Measurements from ENCODE around the gene CRABP2. TPM values are rescaled to one million over a fixed set of nuclear protein-coding genes. Genes with fewer than 3 reads are reported as not detected.

The CRABP2 gene
- total RNA-seq, 1 donor from 2014 or later, result 278 TPM

- FAIRE-seq (no peak), DNase-seq (ENCODE audit: low read depth) (no peak)
- Histone ChIP-seq H3K4me1 (ENCODE audit: insufficient read depth, low read length) (peaks cover 17% of the 10 kb centered on the region), H3K4me2 (ENCODE audit: low read length) (peak overlapping the region; percentile 75), H3K36me3 (ENCODE audit: insufficient read depth, low read length) (peaks cover 16% of the 10 kb centered on the region), H3K4me3 (ENCODE audit: insufficient read depth, low read depth, low read length) (no peak overlapping the region), H3K79me2 (ENCODE audit: insufficient read depth, low read length) (peaks cover 47% of the 10 kb centered on the region), H3K9me3 (ENCODE audit: insufficient read depth, low read depth, low read length) (no peaks in the 10 kb centered on the region), H3K27me3 (ENCODE audit: insufficient read depth, low read length) (no peaks in the 10 kb centered on the region), H4K20me1 (ENCODE audit: insufficient read depth, low read length) (no peaks in the 10 kb centered on the region), H3K27ac (ENCODE audit: low read depth, low read length) (peak overlapping the region; percentile 56), H2AFZ (ENCODE audit: low read depth, low read length) (peak overlapping the region; percentile 54), H3K9ac (ENCODE audit: low read length) (peak overlapping the region; percentile 28)
- H3K4me3 Mint-ChIP-seq (ENCODE audit: unreplicated experiment), result peak overlapping the region; percentile 97
- H3K27me3 Mint-ChIP-seq (ENCODE audit: low read depth, unreplicated experiment), result no peaks in the 10 kb centered on the region
- peaks cover 18% of the 10 kb centered on the region for H3K36me3 Mint-ChIP-seq (ENCODE audit: low read depth, unreplicated experiment)
- no peaks in the 10 kb centered on the region for H3K9me3 Mint-ChIP-seq (ENCODE audit: unreplicated experiment)
- no peak for TF ChIP-seq CTCF (IDR thresholded peaks at IDR 0.05; ENCODE audit: insufficient read depth, low read depth, low read length)
- TF ChIP-seq EZH2 (IDR thresholded peaks at IDR 0.05; ENCODE audit: insufficient read depth, low read length), result no peak
- peak overlapping the region; percentile 91 for H3K27ac Mint-ChIP-seq (ENCODE audit: unreplicated experiment)
- peaks cover 21% of the 10 kb centered on the region for H3K4me1 Mint-ChIP-seq (ENCODE audit: low read depth, unreplicated experiment)
These were observed 36.1 kb upstream of the CRABP2 start for GRCh38 chr1:156741481-156741983.

- H3K4me1 ChIP-seq (ENCODE audit: insufficient read depth, low read length), result peaks cover 11% of the 10 kb centered on the region
- H3K79me2 ChIP-seq (ENCODE audit: insufficient read depth, low read length), result peaks cover 40% of the 10 kb centered on the region
- H3K4me2 ChIP-seq (ENCODE audit: low read length), result peak within 1 kb of the TSS; percentile 96
- Mint-ChIP-seq H3K4me1 (ENCODE audit: low read depth, unreplicated experiment) (peaks cover 16% of the 10 kb centered on the region), H3K27ac (ENCODE audit: unreplicated experiment) (peak within 1 kb of the TSS; percentile 91), H3K36me3 (ENCODE audit: low read depth, unreplicated experiment) (peaks cover 18% of the 10 kb centered on the region), H3K4me3 (ENCODE audit: unreplicated experiment) (peak within 1 kb of the TSS; percentile 97), H3K27me3 (ENCODE audit: low read depth, unreplicated experiment) (no peaks in the 10 kb centered on the region), H3K9me3 (ENCODE audit: unreplicated experiment) (no peaks in the 10 kb centered on the region)
- DNase-seq (ENCODE audit: low read depth) (peak; percentile 99), FAIRE-seq (peak; percentile 97)
- H3K27me3 ChIP-seq (ENCODE audit: insufficient read depth, low read length), result no peaks in the 10 kb centered on the region
- no peaks in the 10 kb centered on the region for H4K20me1 ChIP-seq (ENCODE audit: insufficient read depth, low read length)
- TF ChIP-seq CTCF (IDR thresholded peaks at IDR 0.05; ENCODE audit: insufficient read depth, low read depth, low read length) (no peak), EZH2 (IDR thresholded peaks at IDR 0.05; ENCODE audit: insufficient read depth, low read length) (no peak)
- H3K4me3 ChIP-seq (ENCODE audit: insufficient read depth, low read depth, low read length), result peak within 1 kb of the TSS; percentile 88
- H3K9ac ChIP-seq (ENCODE audit: low read length), result peak within 1 kb of the TSS; percentile 87
- peaks cover 18% of the 10 kb centered on the region for H3K36me3 ChIP-seq (ENCODE audit: insufficient read depth, low read length)
- peak within 1 kb of the TSS; percentile 65 for H2AFZ ChIP-seq (ENCODE audit: low read depth, low read length)
- H3K9me3 ChIP-seq (ENCODE audit: insufficient read depth, low read depth, low read length), result no peaks in the 10 kb centered on the region
- peak within 1 kb of the TSS; percentile 56 for H3K27ac ChIP-seq (ENCODE audit: low read depth, low read length)
These were observed 35.5 kb upstream of the CRABP2 start, which contains the start of gene MRPL24 for GRCh38 chr1:156740741-156741480. TSS of gene MRPL24 (minus strand) at chr1:156741088. CDS start at chr1:156738704, 2,384 bp downstream.

All from astrocyte (in vitro differentiated cells and primary cell).